Heart left ventricle (tissue), 16 donors: ENCODE results near the gene CCDC196. TPM values are rescaled to one million over a fixed set of nuclear protein-coding genes. Genes with fewer than 3 reads are reported as not detected.

Source experiments
- ATAC-seq, 4 donors: fragments of 200-7000 bp; cut with Tn5 transposase; one replicate each; pipeline ENCODE4 v1.9.1; 2020 to 2022; ENCODE audit warnings: moderate library complexity in 4 of 4, mild to moderate bottlenecking in 3 of 4, moderate number of reproducible peaks in 1 of 4
- DNase-seq, 5 donors: peaks; one replicate each; pipeline ENCODE4 v3.0.0-alpha.2; 2020
- H3K27ac ChIP-seq, 12 donors: fragments of 200-600 bp; sonication (generic) in 4 of 12; one replicate each; pipeline versions ENCODE4 v1.5.0 to v1.8.0; 2016 to 2022; ENCODE audit warnings: mild to moderate bottlenecking in 2 of 12
- H3K27me3 ChIP-seq, 9 donors: fragments of 200-600 bp; sonication (generic) in 2 of 9; one replicate each; pipeline versions ENCODE4 v1.5.1 to v1.8.0; 2016 to 2022; ENCODE audit warnings: mild to moderate bottlenecking in 3 of 9
- H3K36me3 ChIP-seq, 9 donors: fragments of 200-600 bp; sonication (generic) in 2 of 9; one replicate each; pipeline versions ENCODE4 v1.5.0 to v1.8.0; 2018 to 2022; ENCODE audit warnings: mild to moderate bottlenecking in 2 of 9
- H3K4me1 ChIP-seq, 12 donors: fragments of 200-600 bp; sonication (generic) in 4 of 12; one replicate each; pipeline versions ENCODE4 v1.5.0 to v1.8.0; 2016 to 2022; ENCODE audit warnings: mild to moderate bottlenecking in 3 of 12
- H3K4me3 ChIP-seq, 12 donors: fragments of 200-600 bp; sonication (generic) in 4 of 12; one replicate each; pipeline versions ENCODE4 v1.5.0 to v1.8.0; 2017 to 2022; ENCODE audit warnings: mild to moderate bottlenecking in 9 of 12, moderate library complexity in 4 of 12
- H3K9me3 ChIP-seq, 12 donors: fragments of 200-600 bp; sonication (generic) in 4 of 12; one replicate each; pipeline versions ENCODE4 v1.5.0 to v1.8.0; 2016 to 2022; ENCODE audit warnings: mild to moderate bottlenecking in 1 of 12
- CTCF ChIP-seq, 12 donors: fragments of 200-600 bp; sonication (generic) in 4 of 12; IDR thresholded peaks; one replicate each; pipeline versions ENCODE4 v1.5.0 to v1.8.0; 2018 to 2022; ENCODE audit warnings: antibody characterized with exemption in 12 of 12, mild to moderate bottlenecking in 5 of 12
- POLR2A ChIP-seq, 2 donors: fragments of 450-650 bp; IDR thresholded peaks; one replicate each; pipeline ENCODE4 v1.6.1; 2017; ENCODE audit warnings: antibody characterized with exemption in 2 of 2, mild to moderate bottlenecking in 2 of 2, moderate library complexity in 2 of 2
- WGBS, 4 donors: extraction: QIAGEN DNeasy Blood & Tissue Kit in 2 of 4; methylation state at CpG; one replicate each; pipeline versions ENCODE4 v1.1.5 to v1.1.7; 2013 to 2018; 5-methylcytosine and 5-hydroxymethylcytosine counted together
- intact Hi-C, 10 donors: fragments of 100-400 bp; cut with DNase I; formaldehyde crosslinking; loops; one replicate each; pipeline versions ENCODE4 v1.11.1 to v1.14.2; 2022
- polyA plus RNA-seq, 2 donors: library from polyadenylated mRNA; stranded (reverse); fragments of 200-250 nt; gene quantifications; one replicate each; pipeline ENCODE4 v1.2.3, GENCODE V29; 2013
- total RNA-seq, 9 donors: library from RNA; depleted of rRNA in 2 of 9; stranded (reverse); fragments of >200 nt in 2 of 9; fragmentation: NEBNext Ultra II Directional in 3 of 9; extraction: Animal tissue kit (Norgen Biotek cat#: 25700) in 3 of 9; gene quantifications; one replicate each; pipeline versions ENCODE4 v1.1.0 to v1.2.4, GENCODE V29; 2016 to 2023
- donor health status: ischemic (EF 13 %, LVEDD 7.1; RV severe dilation, severe dysfunction).
- donor health status: healthy with polysubstance abuse.
- donor health status: DM: no; HTN: yes; CAD: no.
- donor health status: DM: no; HTN: no; CAD: no.
- donor health status: ischemic (EF 25% LVEDD 6.9; RV normal size, moderate dysfunction).
- donor health status: ischemic (EF 25% LVEDD 5.7; RV mildly dilated, moderate dysfunction).
- donor health status: healthy.
- donor health status: DM: yes; HTN: yes; CAD: no.
- donor health status: ischemic (EF 35%, LVEDD 5.7; RV mildly dilated, moderate dysfunction).
- donor health status: nonischemic (EF 11% LVEDD 7.7; RV severe dilation, severe dysfunction).
- donor health status: DM: yes; HTN: yes; CAD: no.
- donor health status: PGD.
- donor health status: ischemic (EF 29% LVEDD 5.4; RV normal size, mild dysfunction).
- donor health status: nonischemic (EF 23%, LVEDD 6.1; RV moderate dilation, normal function).

The CCDC196 gene
- total and polyA plus RNA-seq, 11 donors, result not detected

GRCh38 chr14:66483322-66483721, 2.8 kb upstream of the CCDC196 start:
- no peaks in the 10 kb centered on the region for H3K9me3 ChIP-seq
- ATAC-seq (peak; percentile 77 to 97 (median 93)), DNase-seq (no peak)
- no peaks in the 10 kb centered on the region for H3K27me3 ChIP-seq
- no peak overlapping the region for H3K4me3 ChIP-seq
- peak overlapping the region in 6 of 12 donors; percentile 13 to 49 (median 30) for H3K27ac ChIP-seq
- no peaks in the 10 kb centered on the region for H3K36me3 ChIP-seq
- H3K4me1 ChIP-seq, result peaks cover 0 to 22% (median 10%) of the 10 kb centered on the region in 12 donors
- intact Hi-C loops, result loop anchor here in 1 of 10 donors (5.0 kb wide), 1 partner anchor 61 kb away; no protein-coding TSS in a partner anchor
- TF ChIP-seq POLR2A (IDR thresholded peaks at IDR 0.05), result no peak
- no peak for TF ChIP-seq CTCF (IDR thresholded peaks at IDR 0.05)
- 6 to 15% (median 10%) methylated on average over 1 of the region's 1 CpG for WGBS, 4 donors

- Histone ChIP-seq H3K27me3 (no peaks in the 10 kb centered on the region), H3K9me3 (no peaks in the 10 kb centered on the region), H3K27ac (no peak overlapping the region), H3K4me3 (no peak overlapping the region), H3K36me3 (no peaks in the 10 kb centered on the region), H3K4me1 (peaks cover 0 to 22% (median 10%) of the 10 kb centered on the region in 12 donors)
- TF ChIP-seq POLR2A (IDR thresholded peaks at IDR 0.05) (no peak), CTCF (IDR thresholded peaks at IDR 0.05) (no peak)
- intact Hi-C loops, result no loop called here
- no peak for ATAC-seq
- no peak for DNase-seq
- WGBS, 4 donors, result 55 to 92% (median 78%) methylated on average over 3 of the region's 3 CpGs
Observed at GRCh38 chr14:66485029-66485428, 1.1 kb upstream of the CCDC196 start.

- WGBS, 4 donors, result 71 to 78% (median 73%) methylated on average over 2 of the region's 2 CpGs
- intact Hi-C loops, result no loop called here
- H3K4me1 ChIP-seq, result peaks cover 0 to 27% (median 11%) of the 10 kb centered on the region in 12 donors
- no peaks in the 10 kb centered on the region for H3K9me3 ChIP-seq
- H3K27ac ChIP-seq, result no peak overlapping the region
- no peaks in the 10 kb centered on the region for H3K36me3 ChIP-seq
- no peak overlapping the region for H3K4me3 ChIP-seq
- ATAC-seq, result no peak
- DNase-seq, result no peak
- TF ChIP-seq POLR2A (IDR thresholded peaks at IDR 0.05) (no peak), CTCF (IDR thresholded peaks at IDR 0.05) (no peak)
- H3K27me3 ChIP-seq, result no peaks in the 10 kb centered on the region
Observed at GRCh38 chr14:66487164-66487563, 993 bp downstream of the CCDC196 start.

GRCh38 chr14:66490143-66491111, 4.3 kb downstream of the CCDC196 start:
- Histone ChIP-seq H3K36me3 (no peaks in the 10 kb centered on the region), H3K27ac (no peak overlapping the region), H3K4me1 (peaks cover 0 to 13% (median 0%) of the 10 kb centered on the region in 12 donors), H3K27me3 (no peaks in the 10 kb centered on the region), H3K9me3 (no peaks in the 10 kb centered on the region), H3K4me3 (no peak overlapping the region)
- intact Hi-C loops, result loop anchor here in 6 of 10 donors (10.0 kb wide), 6 partner anchors 74 to 644 kb away; no protein-coding TSS in a partner anchor
- TF ChIP-seq CTCF (IDR thresholded peaks at IDR 0.05) (no peak), POLR2A (IDR thresholded peaks at IDR 0.05) (no peak)
- 62 to 73% (median 66%) methylated on average over 3 of the region's 3 CpGs for WGBS, 4 donors
- ATAC-seq, result no peak
- DNase-seq, result no peak
